Measurements from ENCODE around the gene ZNF280B. TPM values are rescaled to one million over a fixed set of nuclear protein-coding genes. Genes with fewer than 3 reads are reported as not detected.

The ZNF280B gene
- total and polyA plus RNA-seq, 10 of the 15 experiments (the other 5 are each of a cell fraction or from before 2014, with no cell fraction given) = 0.28 to 2.2 (median 1.1) TPM

- TF ChIP-seq CEBPB (IDR thresholded peaks at IDR 0.05; ENCODE audit: borderline replicate concordance in 1 of 2, low read depth in 2 of 2, low read length in 2 of 2) (no peak), JUNB (IDR thresholded peaks at IDR 0.05) (no peak), SMC3 (IDR thresholded peaks at IDR 0.05; ENCODE audit: borderline replicate concordance, low read length) (no peak), ZNF217 (IDR thresholded peaks at IDR 0.05) (no peak), MEF2B (IDR thresholded peaks at IDR 0.05; ENCODE audit: partially characterized antibody, poor library complexity, severe bottlenecking) (no peak), FOXK2 (IDR thresholded peaks at IDR 0.05) (no peak), CHD1 (IDR thresholded peaks at IDR 0.05; ENCODE audit: low read depth, low read length) (no peak), STAT1 (conservative IDR thresholded peaks at IDR 0.05) (no peak), NFXL1 (IDR thresholded peaks at IDR 0.05; ENCODE audit: borderline replicate concordance) (no peak), CREB1 (IDR thresholded peaks at IDR 0.05; ENCODE audit: low read depth) (no peak), TAF1 (IDR thresholded peaks at IDR 0.05; ENCODE audit: borderline replicate concordance, low read depth, low read length) (no peak), NFYB (IDR thresholded peaks at IDR 0.05; ENCODE audit: insufficient read depth, low read depth, low read length) (no peak), HDAC6 (IDR thresholded peaks at IDR 0.05; ENCODE audit: unreplicated experiment) (no peak), BHLHE40 (IDR thresholded peaks at IDR 0.05; ENCODE audit: borderline replicate concordance in 1 of 2, low read depth in 2 of 2, low read length in 1 of 2) (no peak; a peak in 1 of 4 replicates), SRF (IDR thresholded peaks at IDR 0.05; ENCODE audit: low read depth in 2 of 2, low read length in 2 of 2) (no peak), NFYA (IDR thresholded peaks at IDR 0.05; ENCODE audit: borderline replicate concordance, low read depth, low read length) (no peak), MAX (IDR thresholded peaks at IDR 0.05; ENCODE audit: low read depth, low read length) (no peak), SP1 (IDR thresholded peaks at IDR 0.05; ENCODE audit: low read depth, low read length) (no peak), BCL11A (IDR thresholded peaks at IDR 0.05; ENCODE audit: low read depth, low read length) (0 out of 2 replicates have a peak, but pooled peaks have one; percentile 7), PKNOX1 (IDR thresholded peaks at IDR 0.05) (no peak), ZBED1 (IDR thresholded peaks at IDR 0.05; ENCODE audit: borderline replicate concordance) (no peak), FOS (IDR thresholded peaks at IDR 0.05; ENCODE audit: borderline replicate concordance, extremely low read depth, insufficient read length) (no peak), TBL1XR1 (IDR thresholded peaks at IDR 0.05; ENCODE audit: low read depth, low read length) (no peak), HDAC2 (IDR thresholded peaks at IDR 0.05) (no peak), NBN (IDR thresholded peaks at IDR 0.05) (0 out of 2 replicates have a peak, but pooled peaks have one; percentile 20)
- TF ChIP-seq, protein P1, sequence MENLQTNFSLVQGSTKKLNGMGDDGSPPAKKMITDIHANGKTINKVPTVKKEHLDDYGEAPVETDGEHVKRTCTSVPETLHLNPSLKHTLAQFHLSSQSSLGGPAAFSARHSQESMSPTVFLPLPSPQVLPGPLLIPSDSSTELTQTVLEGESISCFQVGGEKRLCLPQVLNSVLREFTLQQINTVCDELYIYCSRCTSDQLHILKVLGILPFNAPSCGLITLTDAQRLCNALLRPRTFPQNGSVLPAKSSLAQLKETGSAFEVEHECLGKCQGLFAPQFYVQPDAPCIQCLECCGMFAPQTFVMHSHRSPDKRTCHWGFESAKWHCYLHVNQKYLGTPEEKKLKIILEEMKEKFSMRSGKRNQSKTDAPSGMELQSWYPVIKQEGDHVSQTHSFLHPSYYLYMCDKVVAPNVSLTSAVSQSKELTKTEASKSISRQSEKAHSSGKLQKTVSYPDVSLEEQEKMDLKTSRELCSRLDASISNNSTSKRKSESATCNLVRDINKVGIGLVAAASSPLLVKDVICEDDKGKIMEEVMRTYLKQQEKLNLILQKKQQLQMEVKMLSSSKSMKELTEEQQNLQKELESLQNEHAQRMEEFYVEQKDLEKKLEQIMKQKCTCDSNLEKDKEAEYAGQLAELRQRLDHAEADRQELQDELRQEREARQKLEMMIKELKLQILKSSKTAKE (IDR thresholded peaks at IDR 0.05; ENCODE audit: low read depth, poor library complexity, severe bottlenecking) = no peak
- TF ChIP-seq, protein P2, sequence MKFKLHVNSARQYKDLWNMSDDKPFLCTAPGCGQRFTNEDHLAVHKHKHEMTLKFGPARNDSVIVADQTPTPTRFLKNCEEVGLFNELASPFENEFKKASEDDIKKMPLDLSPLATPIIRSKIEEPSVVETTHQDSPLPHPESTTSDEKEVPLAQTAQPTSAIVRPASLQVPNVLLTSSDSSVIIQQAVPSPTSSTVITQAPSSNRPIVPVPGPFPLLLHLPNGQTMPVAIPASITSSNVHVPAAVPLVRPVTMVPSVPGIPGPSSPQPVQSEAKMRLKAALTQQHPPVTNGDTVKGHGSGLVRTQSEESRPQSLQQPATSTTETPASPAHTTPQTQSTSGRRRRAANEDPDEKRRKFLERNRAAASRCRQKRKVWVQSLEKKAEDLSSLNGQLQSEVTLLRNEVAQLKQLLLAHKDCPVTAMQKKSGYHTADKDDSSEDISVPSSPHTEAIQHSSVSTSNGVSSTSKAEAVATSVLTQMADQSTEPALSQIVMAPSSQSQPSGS (IDR thresholded peaks at IDR 0.05; ENCODE audit: low read length) = no peak
- TF ChIP-seq, protein P3, sequence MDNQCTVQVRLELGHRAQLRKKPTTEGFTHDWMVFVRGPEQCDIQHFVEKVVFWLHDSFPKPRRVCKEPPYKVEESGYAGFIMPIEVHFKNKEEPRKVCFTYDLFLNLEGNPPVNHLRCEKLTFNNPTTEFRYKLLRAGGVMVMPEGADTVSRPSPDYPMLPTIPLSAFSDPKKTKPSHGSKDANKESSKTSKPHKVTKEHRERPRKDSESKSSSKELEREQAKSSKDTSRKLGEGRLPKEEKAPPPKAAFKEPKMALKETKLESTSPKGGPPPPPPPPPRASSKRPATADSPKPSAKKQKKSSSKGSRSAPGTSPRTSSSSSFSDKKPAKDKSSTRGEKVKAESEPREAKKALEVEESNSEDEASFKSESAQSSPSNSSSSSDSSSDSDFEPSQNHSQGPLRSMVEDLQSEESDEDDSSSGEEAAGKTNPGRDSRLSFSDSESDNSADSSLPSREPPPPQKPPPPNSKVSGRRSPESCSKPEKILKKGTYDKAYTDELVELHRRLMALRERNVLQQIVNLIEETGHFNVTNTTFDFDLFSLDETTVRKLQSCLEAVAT (IDR thresholded peaks at IDR 0.05) = no peak
These were observed 58.2 kb downstream of the ZNF280B start (continued) for GRCh38 chr22:22450343-22450839.

All from GM12878 (cell line).